OCI-LY1 (cell line): Measurements from ENCODE around the gene PABPN1L.

Experiments used
- H2AFZ ChIP-seq: fragments of 200-600 bp; sonication (generic), shearing (Covaris generic); 2 replicates; pipeline ENCODE4 v1.6.0; 2014; ENCODE audit warnings: antibody characterized with exemption, mild to moderate bottlenecking, low read length
- H3F3A ChIP-seq: fragments of 200-600 bp; sonication (generic), shearing (Covaris generic); 2 replicates; pipeline ENCODE4 v1.6.0; 2014; ENCODE audit warnings: mild to moderate bottlenecking, antibody characterized with exemption, low read length, moderate library complexity; ENCODE audit not compliant: insufficient read depth
- H3K27ac ChIP-seq: fragments of 200-600 bp; sonication (generic); 2 replicates; pipeline ENCODE4 v1.5.1; 2014; ENCODE audit warnings: low read length, mixed run types, mild to moderate bottlenecking, low read depth; ENCODE audit not compliant: poor library complexity, severe bottlenecking
- H3K27me3 ChIP-seq: fragments of 200-600 bp; sonication (generic); 2 replicates; pipeline ENCODE4 v1.6.0; 2014; ENCODE audit warnings: antibody characterized with exemption, mild to moderate bottlenecking, low read length, moderate library complexity; ENCODE audit not compliant: insufficient read depth
- H3K36me3 ChIP-seq: fragments of 200-600 bp; sonication (generic); 2 replicates; pipeline ENCODE4 v1.6.1; 2014; ENCODE audit warnings: mild to moderate bottlenecking, antibody characterized with exemption, low read length, moderate library complexity, mixed read lengths; ENCODE audit not compliant: insufficient read depth
- H3K4me1 ChIP-seq: fragments of 200-600 bp; sonication (generic); 2 replicates; pipeline ENCODE4 v1.5.1; 2014; ENCODE audit warnings: mild to moderate bottlenecking, low read length, moderate library complexity; ENCODE audit not compliant: insufficient read depth, severe bottlenecking
- H3K4me2 ChIP-seq: fragments of 200-600 bp; sonication (generic), shearing (Covaris generic); 2 replicates; pipeline ENCODE4 v1.6.1; 2014; ENCODE audit warnings: low read length
- H3K4me3 ChIP-seq: fragments of 200-600 bp; sonication (generic); 2 replicates; pipeline ENCODE4 v1.5.1; 2014; ENCODE audit warnings: low read length, low read depth, mild to moderate bottlenecking, mixed read lengths; ENCODE audit not compliant: poor library complexity, severe bottlenecking
- H3K79me2 ChIP-seq: fragments of 200-600 bp; shearing (Covaris generic); 2 replicates; pipeline ENCODE4 v1.6.1; 2016; ENCODE audit warnings: mixed run types, low read length, mixed read lengths; ENCODE audit not compliant: insufficient read depth
- H3K9ac ChIP-seq: fragments of 200-600 bp; sonication (generic), shearing (Covaris generic); 2 replicates; pipeline ENCODE4 v1.6.1; 2014; ENCODE audit warnings: mild to moderate bottlenecking, low read length, mixed read lengths
- H3K9me2 ChIP-seq: fragments of 200-600 bp; sonication (generic), shearing (Covaris generic); 2 replicates; pipeline ENCODE4 v1.6.1; 2014; ENCODE audit warnings: low read depth, mild to moderate bottlenecking, low read length, mixed read lengths
- H3K9me3 ChIP-seq: fragments of 200-600 bp; shearing (Covaris generic); 2 replicates; pipeline ENCODE4 v1.6.1; 2014; ENCODE audit warnings: low read length, mixed read lengths
- H4K20me1 ChIP-seq: fragments of 200-600 bp; sonication (generic), shearing (Covaris generic); 2 replicates; pipeline ENCODE4 v1.6.0; 2016; ENCODE audit warnings: mild to moderate bottlenecking, low read length; ENCODE audit not compliant: insufficient read depth
- CTCF ChIP-seq: fragments of 200-600 bp; sonication (generic), shearing (Covaris generic); IDR thresholded peaks from 2 replicates; pipeline ENCODE4 v1.5.1; 2017; ENCODE audit warnings: mild to moderate bottlenecking, antibody characterized with exemption, low read length, moderate library complexity, mixed read lengths
- EZH2 ChIP-seq: fragments of 200-600 bp; sonication (generic), shearing (Covaris generic); IDR thresholded peaks from 2 replicates; pipeline ENCODE4 v1.8.0; 2017; ENCODE audit warnings: borderline replicate concordance, mixed run types, mild to moderate bottlenecking, antibody characterized with exemption, low read length, moderate library complexity, mixed read lengths

The PABPN1L gene

GRCh38 chr16:88835818-88836217 is 30.6 kb downstream of the PABPN1L start:
- Histone ChIP-seq H3K27me3 (no peaks in the 10 kb centered on the region), H3K9me3 (no peaks in the 10 kb centered on the region), H3K4me3 (no peak overlapping the region), H3K36me3 (no peaks in the 10 kb centered on the region), H2AFZ (no peak overlapping the region), H4K20me1 (no peaks in the 10 kb centered on the region), H3K79me2 (no peaks in the 10 kb centered on the region), H3K27ac (no peak overlapping the region), H3K4me2 (no peak overlapping the region), H3F3A (no peaks in the 10 kb centered on the region), H3K9me2 (no peaks in the 10 kb centered on the region), H3K4me1 (no peaks in the 10 kb centered on the region), H3K9ac (no peak overlapping the region)
- TF ChIP-seq CTCF, result no peak
- TF ChIP-seq EZH2, result no peak

DNA sequence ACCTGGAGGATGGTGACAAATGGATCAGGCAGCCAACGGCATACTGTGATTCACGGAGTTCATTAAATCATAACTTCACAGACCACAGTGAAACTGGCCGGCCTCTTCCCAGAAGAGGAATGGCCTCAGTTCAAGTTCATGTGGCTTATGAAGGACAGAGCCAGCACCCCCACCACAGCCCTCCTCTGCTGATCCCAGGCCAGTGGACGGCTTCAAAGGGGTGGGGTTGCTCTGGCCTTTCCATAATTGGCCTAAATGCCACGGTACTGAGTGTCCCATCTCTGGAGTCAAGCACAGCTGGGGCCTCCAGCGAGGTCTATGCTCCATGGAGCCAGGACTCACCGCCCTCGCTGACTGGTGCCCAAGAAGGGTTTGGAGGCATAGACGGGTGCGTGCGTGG is 31.1 kb downstream of the PABPN1L start:
- Histone ChIP-seq H3K9me2 (no peaks in the 10 kb centered on the region), H4K20me1 (no peaks in the 10 kb centered on the region), H2AFZ (no peak overlapping the region), H3F3A (no peaks in the 10 kb centered on the region), H3K36me3 (no peaks in the 10 kb centered on the region), H3K79me2 (no peaks in the 10 kb centered on the region), H3K9ac (no peak overlapping the region), H3K4me3 (no peak overlapping the region), H3K27me3 (no peaks in the 10 kb centered on the region), H3K27ac (no peak overlapping the region), H3K4me1 (no peaks in the 10 kb centered on the region), H3K9me3 (no peaks in the 10 kb centered on the region), H3K4me2 (no peak overlapping the region)
- no peak for TF ChIP-seq CTCF
- no peak for TF ChIP-seq EZH2

- Histone ChIP-seq H3K36me3 (no peaks in the 10 kb centered on the region), H3K27ac (no peak overlapping the region), H3K79me2 (no peaks in the 10 kb centered on the region), H3K9me3 (no peaks in the 10 kb centered on the region), H2AFZ (no peak overlapping the region), H3K4me3 (no peak overlapping the region), H3K4me2 (no peak overlapping the region), H3K27me3 (no peaks in the 10 kb centered on the region), H3K4me1 (no peaks in the 10 kb centered on the region), H3F3A (no peaks in the 10 kb centered on the region), H3K9ac (no peak overlapping the region), H3K9me2 (no peaks in the 10 kb centered on the region), H4K20me1 (no peaks in the 10 kb centered on the region)
- TF ChIP-seq CTCF, result no peak
- TF ChIP-seq EZH2, result no peak
Observed at GRCh38 chr16:88834670-88835069, 31.8 kb downstream of the PABPN1L start.
